Forelimb muscle (tissue), 1 donor: ENCODE results near the gene SOX11. TPM values are rescaled to one million over a fixed set of nuclear protein-coding genes. Genes with fewer than 3 reads are reported as not detected.

ENCODE experiments used
- DNase-seq: peaks from one replicate; pipeline ENCODE4 v3.0.0-alpha.2; 2013; ENCODE audit warnings: low read depth
- polyA plus RNA-seq: library from polyadenylated mRNA; unstranded; fragments of 120-200 nt; gene quantifications from one replicate; pipeline ENCODE4 v1.2.1, GENCODE V29; 2013; ENCODE audit not compliant: insufficient read length

The SOX11 gene
- polyA plus RNA-seq, 1 donor = 26.1 TPM

DNA sequence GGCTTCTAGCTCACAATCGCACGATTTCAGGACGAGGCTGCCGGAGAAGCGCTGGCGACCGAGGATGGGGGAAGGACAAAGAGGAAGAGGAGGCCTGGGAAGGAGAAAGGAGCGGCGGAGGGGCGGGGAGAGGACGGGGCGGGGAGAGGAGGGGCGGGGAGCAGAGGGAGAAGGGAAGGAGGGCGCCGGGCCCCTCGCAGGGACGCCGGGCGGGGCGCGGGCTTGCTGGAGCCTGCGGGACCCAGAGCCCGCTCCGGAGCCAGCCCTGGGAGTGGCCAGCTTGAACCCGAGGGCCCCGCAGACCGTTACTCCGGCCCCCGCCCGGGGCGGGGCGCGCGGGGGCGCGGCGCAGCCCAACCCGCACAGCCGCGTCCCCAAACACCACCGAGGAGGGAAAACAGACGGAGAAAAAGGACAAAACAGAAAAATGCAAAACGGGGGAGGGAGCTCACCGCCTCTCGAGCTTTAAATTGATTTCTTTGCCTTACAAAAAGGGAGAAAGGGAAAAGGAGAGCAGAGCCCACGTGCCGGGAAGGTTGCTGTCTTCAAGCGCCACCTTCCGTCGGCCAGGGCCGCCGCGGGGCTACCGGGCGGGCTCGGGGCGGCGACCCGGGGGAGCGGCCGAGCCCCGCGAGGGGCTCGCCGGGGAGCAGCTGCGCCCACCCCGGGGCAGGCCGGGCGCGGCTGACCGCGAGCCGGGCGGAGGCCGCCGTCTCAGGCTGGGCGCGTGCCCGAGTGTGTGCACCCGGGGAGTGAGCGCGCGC, 781 bp upstream of the SOX11 start:
- DNase-seq = no peak

DNA sequence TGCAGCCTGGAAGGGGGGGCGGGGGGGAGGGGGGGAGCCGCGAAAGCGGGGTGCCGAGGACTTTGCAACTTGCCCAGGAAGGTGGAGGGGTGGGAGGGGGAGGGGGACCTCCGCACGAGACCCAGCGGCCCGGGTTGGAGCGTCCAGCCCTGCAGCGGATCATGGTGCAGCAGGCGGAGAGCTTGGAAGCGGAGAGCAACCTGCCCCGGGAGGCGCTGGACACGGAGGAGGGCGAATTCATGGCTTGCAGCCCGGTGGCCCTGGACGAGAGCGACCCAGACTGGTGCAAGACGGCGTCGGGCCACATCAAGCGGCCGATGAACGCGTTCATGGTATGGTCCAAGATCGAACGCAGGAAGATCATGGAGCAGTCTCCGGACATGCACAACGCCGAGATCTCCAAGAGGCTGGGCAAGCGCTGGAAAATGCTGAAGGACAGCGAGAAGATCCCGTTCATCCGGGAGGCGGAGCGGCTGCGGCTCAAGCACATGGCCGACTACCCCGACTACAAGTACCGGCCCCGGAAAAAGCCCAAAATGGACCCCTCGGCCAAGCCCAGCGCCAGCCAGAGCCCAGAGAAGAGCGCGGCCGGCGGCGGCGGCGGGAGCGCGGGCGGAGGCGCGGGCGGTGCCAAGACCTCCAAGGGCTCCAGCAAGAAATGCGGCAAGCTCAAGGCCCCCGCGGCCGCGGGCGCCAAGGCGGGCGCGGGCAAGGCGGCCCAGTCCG, 540 bp downstream of the SOX11 start:
- DNase-seq = no peak

DNA sequence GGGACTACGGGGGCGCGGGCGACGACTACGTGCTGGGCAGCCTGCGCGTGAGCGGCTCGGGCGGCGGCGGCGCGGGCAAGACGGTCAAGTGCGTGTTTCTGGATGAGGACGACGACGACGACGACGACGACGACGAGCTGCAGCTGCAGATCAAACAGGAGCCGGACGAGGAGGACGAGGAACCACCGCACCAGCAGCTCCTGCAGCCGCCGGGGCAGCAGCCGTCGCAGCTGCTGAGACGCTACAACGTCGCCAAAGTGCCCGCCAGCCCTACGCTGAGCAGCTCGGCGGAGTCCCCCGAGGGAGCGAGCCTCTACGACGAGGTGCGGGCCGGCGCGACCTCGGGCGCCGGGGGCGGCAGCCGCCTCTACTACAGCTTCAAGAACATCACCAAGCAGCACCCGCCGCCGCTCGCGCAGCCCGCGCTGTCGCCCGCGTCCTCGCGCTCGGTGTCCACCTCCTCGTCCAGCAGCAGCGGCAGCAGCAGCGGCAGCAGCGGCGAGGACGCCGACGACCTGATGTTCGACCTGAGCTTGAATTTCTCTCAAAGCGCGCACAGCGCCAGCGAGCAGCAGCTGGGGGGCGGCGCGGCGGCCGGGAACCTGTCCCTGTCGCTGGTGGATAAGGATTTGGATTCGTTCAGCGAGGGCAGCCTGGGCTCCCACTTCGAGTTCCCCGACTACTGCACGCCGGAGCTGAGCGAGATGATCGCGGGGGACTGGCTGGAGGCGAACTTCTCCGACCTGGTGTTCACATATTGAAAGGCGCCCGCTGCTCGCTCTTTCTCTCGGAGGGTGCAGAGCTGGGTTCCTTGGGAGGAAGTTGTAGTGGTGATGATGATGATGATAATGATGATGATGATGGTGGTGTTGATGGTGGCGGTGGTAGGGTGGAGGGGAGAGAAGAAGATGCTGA, 1.4 kb downstream of the SOX11 start:
- DNase-seq = no peak

DNA sequence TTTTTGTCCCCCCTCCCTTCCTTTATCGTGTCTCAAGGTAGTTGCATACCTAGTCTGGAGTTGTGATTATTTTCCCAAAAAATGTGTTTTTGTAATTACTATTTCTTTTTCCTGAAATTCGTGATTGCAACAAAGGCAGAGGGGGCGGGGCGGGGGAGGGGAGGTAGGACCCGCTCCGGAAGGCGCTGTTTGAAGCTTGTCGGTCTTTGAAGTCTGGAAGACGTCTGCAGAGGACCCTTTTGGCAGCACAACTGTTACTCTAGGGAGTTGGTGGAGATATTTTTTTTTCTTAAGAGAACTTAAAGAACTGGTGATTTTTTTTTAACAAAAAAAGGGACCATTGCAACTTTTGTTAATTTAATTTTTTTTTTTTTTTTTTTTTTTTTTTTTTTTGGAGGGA, 2.1 kb downstream of the SOX11 start:
- DNase-seq = no peak

DNA sequence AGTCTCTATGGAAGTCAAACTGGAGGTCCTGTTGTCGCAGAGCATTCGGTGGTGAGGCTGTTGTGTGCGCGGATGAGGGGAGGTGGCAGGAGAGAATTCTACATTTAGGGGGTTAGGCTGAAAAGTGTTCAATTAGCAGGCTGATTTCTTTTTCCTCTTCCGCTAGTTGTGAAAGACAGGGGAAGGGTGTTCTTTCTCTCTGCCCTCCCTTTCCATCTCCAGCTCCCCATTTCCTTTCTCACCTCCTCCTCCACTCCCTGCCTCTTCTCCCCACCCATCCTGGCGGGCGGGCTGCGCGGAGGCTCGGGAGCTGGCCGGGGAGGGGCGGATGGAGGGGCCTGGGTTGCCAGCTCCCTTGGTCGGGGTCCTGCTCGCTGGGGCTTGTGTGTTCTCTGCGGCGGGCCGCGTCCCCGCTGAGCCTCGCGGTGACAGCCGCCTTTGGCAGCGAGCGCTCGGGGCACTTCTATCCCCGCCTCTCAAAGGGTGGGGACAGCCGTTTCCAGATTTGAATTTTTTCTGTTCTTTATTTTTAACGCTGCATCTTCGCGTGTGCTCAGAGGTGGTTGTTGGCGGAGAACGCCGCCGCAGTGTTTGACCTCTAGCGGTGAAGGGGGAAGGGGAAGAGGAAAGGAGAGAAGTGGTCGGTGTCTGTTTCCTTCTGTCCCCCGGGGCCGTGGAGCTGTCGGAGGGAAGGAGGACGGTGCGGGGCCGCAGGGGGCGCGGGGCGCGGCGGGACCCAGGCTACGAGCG, 3.6 kb downstream of the SOX11 start:
- DNase-seq = no peak

- no peak for DNase-seq
Observed at GRCh38 chr2:5696404-5696944, 4.3 kb downstream of the SOX11 start.

GRCh38 chr2:5696945-5697521, 4.8 kb downstream of the SOX11 start:
- no peak for DNase-seq

- DNase-seq = no peak
Observed at GRCh38 chr2:5697562-5697961, 5.4 kb downstream of the SOX11 start.

- DNase-seq = no peak
Observed at GRCh38 chr2:5698134-5698533, 6.0 kb downstream of the SOX11 start.

DNA sequence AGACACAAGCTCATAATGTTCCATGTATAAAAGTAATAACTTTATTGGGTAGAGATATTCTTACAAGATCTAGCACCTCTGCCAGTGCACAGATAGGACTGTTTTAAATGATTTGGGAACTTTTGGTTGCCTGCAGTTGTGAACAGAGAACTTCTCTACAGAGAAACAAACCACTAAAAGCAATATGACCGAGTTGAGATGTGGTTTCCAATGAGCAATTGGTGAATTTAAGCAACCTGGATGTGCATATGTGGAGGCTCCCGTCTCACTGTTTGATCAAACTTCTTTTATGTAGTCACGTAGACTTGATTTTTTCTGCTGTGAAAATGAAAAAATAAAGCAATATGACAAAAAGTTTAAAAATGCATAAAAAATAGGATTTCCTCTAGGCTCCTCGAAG, 7.8 kb downstream of the SOX11 start:
- no peak for DNase-seq

- DNase-seq = no peak
Observed at GRCh38 chr2:5700551-5700950, 8.4 kb downstream of the SOX11 start.

- DNase-seq = no peak
Observed at GRCh38 chr2:5701266-5701665, 9.1 kb downstream of the SOX11 start.

DNA sequence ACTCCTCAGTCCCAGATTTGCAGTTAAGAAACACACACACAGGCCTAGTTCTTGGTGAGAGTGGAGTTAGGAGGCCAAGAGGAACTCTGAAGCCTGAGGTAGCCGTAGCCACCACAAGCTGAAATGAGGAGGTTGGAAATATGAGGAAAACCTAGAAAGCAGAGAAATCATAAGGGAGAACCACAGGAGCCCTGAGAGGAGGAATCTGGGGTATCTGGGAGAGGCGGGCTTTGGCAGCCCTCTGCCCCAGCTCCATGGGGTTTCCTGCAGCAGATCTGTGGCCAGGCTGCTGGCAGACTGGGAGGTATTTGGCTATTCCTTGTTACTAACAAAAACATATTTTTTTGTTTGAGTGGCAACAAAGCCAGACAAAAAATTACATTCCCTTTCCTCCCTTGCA, 11.0 kb downstream of the SOX11 start:
- no peak for DNase-seq

- DNase-seq = no peak
Observed at GRCh38 chr2:5705490-5705889, 13.3 kb downstream of the SOX11 start.

DNA sequence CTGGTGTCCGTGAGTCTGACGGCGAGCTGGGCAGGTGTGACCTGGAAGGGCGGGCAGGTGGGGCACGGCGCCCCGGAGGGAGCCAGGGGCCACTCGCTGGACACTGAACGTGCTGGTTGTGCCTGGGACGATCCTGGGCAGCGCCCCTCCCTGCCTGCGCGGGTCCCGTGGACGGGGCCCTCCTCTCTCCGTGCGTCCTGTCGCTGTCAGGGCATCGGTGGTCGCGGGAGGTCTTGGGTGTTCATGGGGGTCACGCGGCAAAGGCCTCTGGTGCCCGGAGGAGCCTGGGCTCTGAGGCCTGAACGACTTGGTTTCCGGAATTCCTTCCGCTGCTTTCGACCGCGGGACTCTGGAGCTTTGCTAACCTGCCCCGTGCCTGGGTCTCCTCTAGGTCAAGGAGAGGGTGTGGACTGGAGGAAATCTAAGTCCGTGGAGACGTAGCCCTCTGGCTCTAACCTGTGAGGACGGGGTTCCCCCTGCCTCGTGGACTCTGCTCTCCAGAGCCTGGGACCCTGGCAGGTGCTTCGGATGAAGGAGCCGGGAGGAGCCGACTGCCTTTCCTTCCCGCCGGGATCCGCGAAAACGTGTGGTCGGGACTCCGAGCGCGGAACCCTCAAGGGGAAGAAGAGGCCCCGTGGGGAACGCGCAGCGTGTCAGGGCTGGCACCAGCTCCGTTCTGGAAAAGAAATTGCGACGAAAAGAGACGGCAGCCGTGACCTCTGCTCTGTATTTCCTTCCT, 14.7 kb downstream of the SOX11 start:
- no peak for DNase-seq

- no peak for DNase-seq
Observed at GRCh38 chr2:5710615-5711014, 18.4 kb downstream of the SOX11 start.

- no peak for DNase-seq
Observed at GRCh38 chr2:5713101-5713500, 20.9 kb downstream of the SOX11 start.

- no peak for DNase-seq
Observed at GRCh38 chr2:5719629-5720334, 27.6 kb downstream of the SOX11 start.

- no peak for DNase-seq
Observed at GRCh38 chr2:5720426-5720825, 28.2 kb downstream of the SOX11 start.

- DNase-seq = no peak
Observed at GRCh38 chr2:5722236-5722635, 30.1 kb downstream of the SOX11 start.
